ENCODE data around the gene GRM5. TPM values are rescaled to one million over a fixed set of nuclear protein-coding genes. Genes with fewer than 3 reads are reported as not detected.

Gene GRM5
- total RNA-seq, 2 donors from 2014 or later: 0.33 TPM; not detected in 1

- TF ChIP-seq POLR2A (IDR thresholded peaks at IDR 0.05) (no peak), CTCF (IDR thresholded peaks at IDR 0.05) (no peak)
- peak; percentile 67 to 89 (median 80) for DNase-seq
These were observed 376.1 kb downstream of the GRM5 start for GRCh38 chr11:88689548-88690240.

GRCh38 chr11:88683024-88683423 is 382.8 kb downstream of the GRM5 start:
- Histone ChIP-seq H3K27me3 (no peaks in the 10 kb centered on the region), H3K4me1 (no peaks in the 10 kb centered on the region), H3K9me3 (no peaks in the 10 kb centered on the region), H3K36me3 (replicated peaks in 1 of 2; ENCODE audit: insufficient read depth in 1 of 2, low read depth in 2 of 2) (no peaks in the 10 kb centered on the region), H3K27ac (no peak overlapping the region), H3K4me3 (no peak overlapping the region)
- ATAC-seq (no peak), DNase-seq (no peak)
- no peak for TF ChIP-seq CTCF (IDR thresholded peaks at IDR 0.05)
- TF ChIP-seq POLR2A (IDR thresholded peaks at IDR 0.05): no peak
- intact Hi-C loops (cut with DNase I): no loop called here
- WGBS, 2 donors: 83 to 87% methylated on average over 1 of the region's 1 CpG

More at GRCh38 chr11:88689548-88690240, 376.1 kb downstream of the GRM5 start:
- Histone ChIP-seq H3K27me3 (no peaks in the 10 kb centered on the region), H3K9me3 (no peaks in the 10 kb centered on the region), H3K4me1 (peaks cover 8% of the 10 kb centered on the region), H3K4me3 (no peak overlapping the region), H3K27ac (peak overlapping the region; percentile 43 to 81 (median 69)), H3K36me3 (replicated peaks in 1 of 2; ENCODE audit: insufficient read depth in 1 of 2, low read depth in 2 of 2) (no peaks in the 10 kb centered on the region)
- intact Hi-C loops (cut with DNase I): no loop called here
- WGBS, 2 donors: 20 to 27% methylated on average over 6 of the region's 6 CpGs
- peak; percentile 99 for ATAC-seq

GRCh38 chr11:88680806-88681205 is 385.0 kb downstream of the GRM5 start:
- H3K4me3 ChIP-seq: no peak overlapping the region
- H3K4me1 ChIP-seq: no peaks in the 10 kb centered on the region
- DNase-seq (no peak), ATAC-seq (no peak)
- TF ChIP-seq CTCF (IDR thresholded peaks at IDR 0.05) (no peak), POLR2A (IDR thresholded peaks at IDR 0.05) (no peak)
- 94 to 100% methylated on average over 1 of the region's 1 CpG for WGBS, 2 donors
- H3K9me3 ChIP-seq: no peaks in the 10 kb centered on the region
- intact Hi-C loops (cut with DNase I): no loop called here
- no peaks in the 10 kb centered on the region for H3K36me3 ChIP-seq (replicated peaks in 1 of 2; ENCODE audit: insufficient read depth in 1 of 2, low read depth in 2 of 2)
- no peak overlapping the region for H3K27ac ChIP-seq
- H3K27me3 ChIP-seq: no peaks in the 10 kb centered on the region

GRCh38 chr11:88666364-88666763 is 399.4 kb downstream of the GRM5 start:
- WGBS, 2 donors: 38 to 43% methylated on average over 1 of the region's 1 CpG
- Histone ChIP-seq H3K27ac (no peak overlapping the region), H3K4me1 (no peaks in the 10 kb centered on the region), H3K27me3 (no peaks in the 10 kb centered on the region), H3K9me3 (no peaks in the 10 kb centered on the region), H3K4me3 (no peak overlapping the region), H3K36me3 (replicated peaks in 1 of 2; ENCODE audit: insufficient read depth in 1 of 2, low read depth in 2 of 2) (no peaks in the 10 kb centered on the region)
- ATAC-seq (no peak), DNase-seq (no peak)
- TF ChIP-seq CTCF (IDR thresholded peaks at IDR 0.05) (no peak), POLR2A (IDR thresholded peaks at IDR 0.05) (no peak)
- intact Hi-C loops (cut with DNase I): no loop called here
